HEK293 (cell line): Measurements from ENCODE around the gene MAML2.
"Not testable (repeated sequence)": the region's sequence is repeated elsewhere in the genome, so short reads cannot be mapped to it uniquely, and the experiment has no call there.

Experiments
- ZFHX2 ChIP-seq: fragments of 450-650 bp; formaldehyde crosslinking; conservative IDR thresholded peaks from 2 replicates; pipeline ENCODE4 v1.5.1; 2016; ENCODE audit warnings: missing biosample characterization, missing genetic modification characterization
- ZNF138 ChIP-seq: fragments of 450-650 bp; formaldehyde crosslinking; IDR thresholded peaks from 2 replicates; pipeline ENCODE4 v1.5.1; 2016; ENCODE audit warnings: missing biosample characterization, missing genetic modification characterization, borderline replicate concordance
- TF ChIP-seq, protein P1 (sequence below): fragments of 450-650 bp; formaldehyde crosslinking; IDR thresholded peaks from 2 replicates; pipeline ENCODE4 v1.5.1; 2016; ENCODE audit warnings: missing biosample characterization, missing genetic modification characterization
- TF ChIP-seq, protein P2 (sequence below): fragments of 450-650 bp; formaldehyde crosslinking; IDR thresholded peaks from 2 replicates; pipeline ENCODE4 v1.5.1; 2016; ENCODE audit warnings: missing biosample characterization, missing genetic modification characterization

DNA sequence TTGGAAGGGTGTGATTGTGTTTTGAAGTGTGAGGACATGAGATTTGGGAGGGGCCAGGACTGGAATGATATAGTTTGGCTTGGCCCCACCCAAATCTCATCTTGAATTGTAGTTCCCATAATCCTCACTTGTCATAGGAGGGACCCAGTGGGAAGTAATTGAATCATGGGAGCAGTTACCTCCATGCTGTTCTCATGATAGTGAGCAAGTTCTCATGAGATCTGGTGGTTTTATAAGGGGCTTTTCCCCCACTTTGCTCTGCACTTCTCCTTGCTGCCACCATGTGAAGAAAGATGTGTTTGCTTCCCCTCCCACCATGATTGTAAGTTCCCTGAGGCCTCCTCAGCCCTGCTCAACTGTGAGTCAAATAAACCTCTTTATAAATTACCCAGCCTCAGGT lies 71.6 kb downstream of the MAML2 start:
- TF ChIP-seq ZNF138, ZFHX2 (tag by site-specific recombination): not testable (repeated sequence)
- TF ChIP-seq, protein P1, sequence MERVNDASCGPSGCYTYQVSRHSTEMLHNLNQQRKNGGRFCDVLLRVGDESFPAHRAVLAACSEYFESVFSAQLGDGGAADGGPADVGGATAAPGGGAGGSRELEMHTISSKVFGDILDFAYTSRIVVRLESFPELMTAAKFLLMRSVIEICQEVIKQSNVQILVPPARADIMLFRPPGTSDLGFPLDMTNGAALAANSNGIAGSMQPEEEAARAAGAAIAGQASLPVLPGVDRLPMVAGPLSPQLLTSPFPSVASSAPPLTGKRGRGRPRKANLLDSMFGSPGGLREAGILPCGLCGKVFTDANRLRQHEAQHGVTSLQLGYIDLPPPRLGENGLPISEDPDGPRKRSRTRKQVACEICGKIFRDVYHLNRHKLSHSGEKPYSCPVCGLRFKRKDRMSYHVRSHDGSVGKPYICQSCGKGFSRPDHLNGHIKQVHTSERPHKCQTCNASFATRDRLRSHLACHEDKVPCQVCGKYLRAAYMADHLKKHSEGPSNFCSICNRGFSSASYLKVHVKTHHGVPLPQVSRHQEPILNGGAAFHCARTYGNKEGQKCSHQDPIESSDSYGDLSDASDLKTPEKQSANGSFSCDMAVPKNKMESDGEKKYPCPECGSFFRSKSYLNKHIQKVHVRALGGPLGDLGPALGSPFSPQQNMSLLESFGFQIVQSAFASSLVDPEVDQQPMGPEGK, result not testable (repeated sequence)
- TF ChIP-seq, protein P2, sequence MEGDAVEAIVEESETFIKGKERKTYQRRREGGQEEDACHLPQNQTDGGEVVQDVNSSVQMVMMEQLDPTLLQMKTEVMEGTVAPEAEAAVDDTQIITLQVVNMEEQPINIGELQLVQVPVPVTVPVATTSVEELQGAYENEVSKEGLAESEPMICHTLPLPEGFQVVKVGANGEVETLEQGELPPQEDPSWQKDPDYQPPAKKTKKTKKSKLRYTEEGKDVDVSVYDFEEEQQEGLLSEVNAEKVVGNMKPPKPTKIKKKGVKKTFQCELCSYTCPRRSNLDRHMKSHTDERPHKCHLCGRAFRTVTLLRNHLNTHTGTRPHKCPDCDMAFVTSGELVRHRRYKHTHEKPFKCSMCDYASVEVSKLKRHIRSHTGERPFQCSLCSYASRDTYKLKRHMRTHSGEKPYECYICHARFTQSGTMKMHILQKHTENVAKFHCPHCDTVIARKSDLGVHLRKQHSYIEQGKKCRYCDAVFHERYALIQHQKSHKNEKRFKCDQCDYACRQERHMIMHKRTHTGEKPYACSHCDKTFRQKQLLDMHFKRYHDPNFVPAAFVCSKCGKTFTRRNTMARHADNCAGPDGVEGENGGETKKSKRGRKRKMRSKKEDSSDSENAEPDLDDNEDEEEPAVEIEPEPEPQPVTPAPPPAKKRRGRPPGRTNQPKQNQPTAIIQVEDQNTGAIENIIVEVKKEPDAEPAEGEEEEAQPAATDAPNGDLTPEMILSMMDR, result not testable (repeated sequence)
